HG03097 (cell line): ENCODE data around the gene ENTPD1.
"Not testable (repeated sequence)": the region's sequence is repeated elsewhere in the genome, so short reads cannot be mapped to it uniquely, and the experiment has no call there.

Experiments used
- ATAC-seq: cut with Tn5 transposase; IDR thresholded peaks from one replicate; pipeline ENCODE4 v1.9.1; 2021; ENCODE audit not compliant: unreplicated experiment, low FRiP score

Gene ENTPD1, protein sequence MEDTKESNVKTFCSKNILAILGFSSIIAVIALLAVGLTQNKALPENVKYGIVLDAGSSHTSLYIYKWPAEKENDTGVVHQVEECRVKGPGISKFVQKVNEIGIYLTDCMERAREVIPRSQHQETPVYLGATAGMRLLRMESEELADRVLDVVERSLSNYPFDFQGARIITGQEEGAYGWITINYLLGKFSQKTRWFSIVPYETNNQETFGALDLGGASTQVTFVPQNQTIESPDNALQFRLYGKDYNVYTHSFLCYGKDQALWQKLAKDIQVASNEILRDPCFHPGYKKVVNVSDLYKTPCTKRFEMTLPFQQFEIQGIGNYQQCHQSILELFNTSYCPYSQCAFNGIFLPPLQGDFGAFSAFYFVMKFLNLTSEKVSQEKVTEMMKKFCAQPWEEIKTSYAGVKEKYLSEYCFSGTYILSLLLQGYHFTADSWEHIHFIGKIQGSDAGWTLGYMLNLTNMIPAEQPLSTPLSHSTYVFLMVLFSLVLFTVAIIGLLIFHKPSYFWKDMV

DNA sequence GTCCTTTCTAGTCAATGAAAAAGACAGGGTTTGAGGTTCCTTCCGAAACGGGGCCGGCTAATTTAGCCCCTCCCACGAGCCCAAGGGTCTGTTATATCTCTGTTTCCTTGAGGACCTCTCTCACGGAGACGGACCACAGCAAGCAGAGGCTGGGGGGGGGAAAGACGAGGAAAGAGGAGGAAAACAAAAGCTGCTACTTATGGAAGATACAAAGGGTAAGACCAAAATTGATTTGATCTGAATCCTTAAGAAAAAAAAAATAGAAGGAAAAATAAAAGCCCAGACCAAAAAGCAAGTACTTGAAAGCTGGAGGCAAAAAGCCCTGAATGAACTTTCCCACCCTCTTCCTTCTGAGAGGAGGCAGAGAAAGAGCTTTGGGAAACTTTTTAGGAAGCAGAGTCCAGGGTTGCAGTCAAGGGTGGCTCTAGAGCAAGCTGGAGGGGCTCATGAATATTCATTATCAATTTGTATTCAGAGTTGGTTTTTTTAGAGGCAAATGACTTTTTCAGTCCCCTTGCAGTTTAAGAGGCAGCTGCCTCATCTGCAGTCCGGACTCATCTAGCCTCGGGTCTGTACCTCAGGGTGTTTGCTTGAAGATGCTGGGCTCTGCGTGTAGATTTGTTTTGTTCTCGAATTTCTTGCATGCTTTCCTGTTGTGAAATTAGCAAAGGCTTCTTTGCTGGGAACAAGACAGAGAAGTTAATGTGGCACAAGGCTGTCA lies at the start of gene ENTPD1:
Gene ENTPD1, plus strand, starts transcription at position 123 of the 721 bp plus-strand sequence. Its CDS starts 77 bp downstream, at position 200.
- no peak for ATAC-seq

DNA sequence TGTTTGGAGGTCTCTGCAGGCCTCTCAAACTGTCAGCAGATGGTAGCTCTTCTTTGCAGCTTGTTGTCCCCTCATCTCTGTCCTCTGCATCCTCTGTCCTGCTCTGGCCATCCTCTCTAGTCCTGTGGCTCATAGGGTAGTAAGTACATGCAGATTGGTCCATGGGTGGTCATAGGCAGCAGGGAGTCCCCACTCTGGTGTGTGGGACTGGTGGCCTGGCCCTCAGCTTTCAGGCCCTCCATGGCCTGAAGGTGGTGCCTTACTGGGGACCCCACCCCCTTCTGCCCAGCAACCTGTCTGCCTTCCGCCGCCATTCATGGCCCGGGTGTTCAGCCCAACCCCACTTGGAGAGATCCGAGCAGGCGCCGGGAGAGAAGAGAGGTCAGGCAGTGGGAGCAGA lies 49.4 kb upstream of the ENTPD1 start:
- no peak for ATAC-seq

DNA sequence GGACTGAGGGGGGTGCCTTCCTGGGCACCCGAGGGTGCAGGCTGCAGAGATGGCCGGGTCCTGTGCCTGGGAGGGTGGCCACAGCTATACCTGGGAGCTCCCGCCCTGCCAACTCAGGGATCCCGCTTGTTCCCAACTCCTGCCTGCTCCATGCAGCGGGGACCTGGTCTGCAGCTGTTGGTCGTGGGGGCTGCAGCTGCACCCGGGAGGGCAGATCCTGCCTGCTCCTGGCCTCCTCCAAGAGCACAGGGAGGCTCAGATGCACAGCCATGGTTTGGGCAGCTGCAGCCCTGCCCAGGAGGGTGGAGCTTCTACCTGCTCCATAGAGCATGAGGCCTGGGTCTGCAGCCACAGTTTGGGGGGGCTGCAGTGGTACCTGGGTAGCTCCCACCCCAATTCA lies 49.0 kb upstream of the ENTPD1 start:
- no peak for ATAC-seq

DNA sequence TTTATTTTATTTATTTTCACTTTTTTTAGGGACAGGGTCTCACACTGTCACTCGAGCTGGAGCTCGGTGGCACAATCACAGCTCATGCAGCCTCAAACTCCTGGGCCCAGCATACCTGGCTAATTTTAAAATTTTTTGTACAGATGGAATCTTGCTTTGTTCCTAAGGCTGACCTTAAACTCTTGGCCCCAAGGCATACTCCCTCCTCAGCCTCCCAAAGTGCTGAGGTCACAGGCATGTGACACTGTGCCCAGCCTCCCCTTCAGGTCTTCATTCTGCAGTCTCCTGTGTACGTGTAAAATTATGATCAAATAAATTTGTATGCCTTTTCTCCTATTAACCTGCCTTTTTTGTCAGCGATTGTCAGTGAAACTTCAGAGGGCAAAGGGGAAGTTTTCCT lies 44.5 kb upstream of the ENTPD1 start:
- ATAC-seq, result no peak

DNA sequence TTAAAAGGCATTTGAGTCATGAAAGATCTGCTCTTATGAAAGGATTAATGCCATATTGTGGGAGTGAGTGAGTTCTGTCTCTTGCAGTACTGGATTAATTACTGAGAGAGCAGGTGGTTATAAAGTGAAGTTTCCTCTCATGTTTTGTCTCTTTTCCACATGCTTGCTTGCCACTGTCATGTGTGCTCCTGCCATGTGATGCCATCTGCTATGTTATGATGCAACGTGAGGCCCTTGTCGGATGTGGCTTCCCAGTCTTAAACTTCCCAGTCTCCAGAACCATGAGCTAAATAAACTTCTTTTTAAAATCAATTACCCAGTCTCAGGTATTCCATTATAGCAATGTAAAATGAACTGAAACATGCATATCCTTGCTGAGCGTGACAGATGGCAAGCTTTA lies 39.5 kb upstream of the ENTPD1 start:
- no peak for ATAC-seq

DNA sequence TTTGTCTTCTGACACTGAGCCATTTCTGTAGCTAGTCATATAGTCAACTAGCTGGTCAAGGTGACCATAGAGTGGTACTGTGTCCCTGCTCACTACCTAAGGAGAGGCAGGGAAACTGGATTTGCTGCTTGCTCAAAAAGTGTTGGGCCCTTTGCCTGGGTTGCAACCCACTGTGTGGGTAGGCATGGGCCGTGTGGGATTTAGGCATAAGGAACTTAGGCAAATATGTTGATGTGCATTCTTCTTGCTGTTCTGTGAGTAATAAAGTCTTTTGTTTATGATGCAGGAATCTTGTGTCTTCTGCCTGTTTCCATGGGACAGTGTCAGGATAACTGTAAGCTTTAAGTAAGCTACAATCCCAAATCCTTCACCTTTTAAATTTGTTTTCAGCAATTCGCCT lies 39.1 kb upstream of the ENTPD1 start:
- ATAC-seq, result no peak

DNA sequence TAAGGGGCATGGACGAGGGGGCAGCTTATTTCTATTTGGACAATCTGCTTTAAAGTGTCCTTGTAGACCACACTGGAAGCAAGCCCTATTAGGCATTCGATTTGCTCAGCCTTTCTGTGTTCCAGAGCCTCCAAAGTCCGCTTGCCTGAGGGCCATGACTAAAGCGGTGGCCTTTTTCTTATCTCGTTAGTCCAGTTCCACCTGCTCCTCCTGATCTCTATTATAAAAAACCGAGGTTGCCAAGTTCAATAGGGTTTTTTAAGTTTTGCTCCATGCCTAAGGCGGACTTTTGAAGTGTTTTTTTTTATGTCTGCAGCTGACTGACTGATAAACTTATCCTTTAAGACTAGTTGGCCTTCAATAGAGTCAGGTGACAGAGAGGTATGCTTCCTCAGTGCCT lies 35.2 kb upstream of the ENTPD1 start:
- ATAC-seq, result not testable (repeated sequence)

DNA sequence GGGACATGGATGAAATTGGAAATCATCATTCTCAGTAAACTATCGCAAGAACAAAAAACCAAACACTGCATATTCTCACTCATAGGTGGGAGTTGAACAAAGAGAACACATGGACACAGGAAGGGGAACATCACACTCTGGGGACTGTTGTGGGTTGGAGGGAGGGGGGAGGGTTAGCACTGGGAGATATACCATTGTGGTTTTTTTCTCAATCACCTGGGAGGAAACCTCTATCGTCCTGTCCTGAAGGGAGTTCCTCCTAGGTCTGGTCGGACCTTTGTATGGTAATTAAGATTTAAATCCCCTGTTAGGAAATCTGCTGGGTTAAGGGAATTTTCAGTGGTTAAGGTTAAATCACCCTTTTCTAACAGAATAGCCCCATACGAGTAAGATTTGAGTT lies 33.5 kb upstream of the ENTPD1 start:
- not testable (repeated sequence) for ATAC-seq

DNA sequence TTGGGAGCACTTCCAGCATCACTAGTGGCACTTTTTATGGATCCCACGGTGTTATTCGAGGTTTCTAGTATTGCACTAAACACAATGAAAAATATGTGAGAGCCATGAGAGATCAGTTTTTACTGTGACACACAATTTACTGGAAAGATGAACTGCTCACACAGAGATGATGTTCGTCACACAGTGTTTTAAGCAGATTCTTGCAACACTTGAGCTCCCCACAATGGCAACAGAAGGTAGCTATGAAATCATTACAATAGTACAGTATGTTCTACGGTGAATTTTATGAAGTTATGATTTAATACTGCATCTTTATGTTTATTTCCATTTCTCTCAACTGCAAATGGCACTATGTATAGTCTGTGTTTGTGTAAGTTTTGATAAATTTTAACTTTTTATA lies 27.4 kb upstream of the ENTPD1 start:
- ATAC-seq, result no peak

DNA sequence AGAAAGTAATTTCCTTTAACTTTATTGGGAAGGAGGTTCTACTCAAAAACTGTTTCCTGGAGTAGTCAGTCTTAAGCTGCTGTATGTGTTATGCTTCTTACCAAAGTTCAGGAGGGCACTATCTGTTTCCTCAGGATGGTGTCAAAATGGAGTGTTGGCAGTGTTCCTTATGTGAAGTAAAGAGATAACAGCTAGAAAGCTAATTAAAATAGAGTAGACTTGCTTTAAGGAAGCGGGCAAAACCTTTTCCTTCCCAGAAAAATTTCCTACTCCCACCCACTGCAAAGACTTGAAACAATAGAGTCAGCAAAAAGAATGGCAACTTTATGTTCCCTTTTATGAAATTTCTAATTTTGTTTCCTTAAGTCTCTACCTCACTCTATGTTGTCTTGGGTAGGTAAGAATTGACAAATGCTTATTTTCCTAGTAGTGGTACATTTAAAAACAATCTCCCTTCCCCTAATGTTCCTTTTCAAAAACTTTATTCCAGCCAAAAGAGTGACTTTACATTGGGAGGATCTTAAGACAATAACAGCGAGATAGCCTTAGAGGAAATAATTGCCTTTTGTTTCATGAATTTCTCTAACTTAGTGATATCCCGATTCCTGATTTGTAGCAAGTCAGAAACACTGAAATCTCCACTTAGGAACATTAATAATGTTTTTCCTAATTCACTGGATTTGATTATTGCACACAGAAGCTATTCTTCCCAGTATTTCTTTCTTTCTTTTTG lies 26.5 kb upstream of the ENTPD1 start:
- ATAC-seq, result no peak

DNA sequence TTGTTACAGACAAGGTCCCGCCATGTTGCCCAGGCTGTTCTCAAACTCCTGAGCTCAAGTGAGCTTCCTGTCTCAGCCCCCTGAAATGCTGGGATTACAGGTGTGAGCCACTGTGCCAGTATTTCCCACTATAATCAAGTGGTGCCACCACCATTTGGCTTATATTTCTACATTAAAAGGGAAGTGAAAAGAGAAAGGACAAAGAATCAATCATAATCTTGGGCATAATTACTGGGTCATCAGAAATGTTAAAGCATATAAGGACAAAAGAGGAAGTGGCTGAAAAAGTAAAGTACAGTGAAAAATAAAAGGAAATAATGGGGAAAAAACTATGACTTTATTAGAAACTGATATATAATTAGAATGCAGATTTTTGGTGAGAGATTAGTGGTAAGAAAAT lies 25.7 kb upstream of the ENTPD1 start:
- no peak for ATAC-seq

DNA sequence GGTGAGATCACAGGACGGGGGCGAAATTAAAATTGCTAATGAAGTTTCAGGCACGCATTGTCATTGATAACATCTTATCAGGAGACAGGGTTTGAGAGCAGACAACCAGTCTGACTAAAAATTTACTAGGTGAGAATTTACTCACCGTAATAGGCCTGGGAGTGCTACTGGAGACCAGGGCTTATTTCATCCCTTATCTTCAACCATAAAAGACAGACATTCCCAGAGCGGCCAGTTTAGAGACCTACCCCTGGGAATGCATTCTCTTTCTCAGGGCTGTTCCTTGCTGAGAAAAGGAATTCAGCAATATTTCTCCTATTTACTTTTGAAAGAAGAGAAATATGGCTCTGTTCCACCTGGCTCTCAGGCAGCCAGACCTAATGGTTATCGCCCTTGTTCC lies 23.1 kb upstream of the ENTPD1 start:
- ATAC-seq, result not testable (repeated sequence)

DNA sequence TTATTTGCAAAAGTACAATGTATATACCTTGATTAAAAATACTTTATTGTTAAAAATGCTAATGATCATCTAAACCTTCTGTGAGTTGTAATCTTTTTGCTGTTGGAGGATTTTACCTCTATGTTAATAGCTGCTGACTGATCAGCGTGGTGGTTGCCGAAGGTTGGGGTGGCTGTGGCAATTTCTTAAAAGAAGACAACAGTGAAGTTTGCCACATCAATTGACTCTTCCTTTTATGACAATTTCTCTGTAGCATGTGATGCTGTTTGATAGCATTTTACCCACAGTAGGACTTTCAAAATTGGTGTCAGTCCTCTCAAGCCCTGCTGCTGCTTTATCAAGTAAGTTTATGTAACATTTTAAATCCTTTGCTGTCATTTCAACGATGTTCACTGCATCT lies 16.9 kb upstream of the ENTPD1 start:
- no peak for ATAC-seq

DNA sequence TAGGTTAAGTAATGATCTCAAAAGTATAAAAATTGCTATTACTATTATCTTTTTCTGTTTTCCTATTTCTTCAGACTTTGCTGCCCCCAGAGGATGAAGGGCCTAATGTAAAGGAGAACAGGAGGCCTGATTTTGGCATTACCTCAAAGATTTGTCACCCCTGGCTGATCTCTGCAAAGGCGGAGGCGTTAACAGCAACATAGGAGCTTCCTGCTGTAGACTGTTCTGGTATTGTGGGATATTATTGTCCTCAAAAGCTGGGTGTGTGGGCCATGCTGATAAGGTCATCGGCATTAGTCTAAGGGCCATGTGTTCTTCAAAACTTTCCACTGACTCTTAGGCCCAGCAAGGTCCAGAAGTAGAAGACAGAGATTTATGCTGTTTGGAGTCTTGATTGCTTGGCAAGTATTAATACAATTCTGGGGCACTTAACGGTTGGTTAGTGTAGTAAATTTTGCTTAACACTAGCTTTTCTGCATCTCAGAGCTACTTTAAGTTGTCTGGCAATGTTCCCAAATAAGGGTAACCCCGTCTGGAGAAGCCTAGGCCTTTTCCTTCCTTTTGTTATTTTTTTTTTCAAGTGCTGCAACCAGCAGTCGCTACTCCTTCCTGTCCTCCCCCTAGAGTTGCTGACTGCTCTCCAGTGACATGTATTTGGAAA lies 14.0 kb upstream of the ENTPD1 start:
- no peak for ATAC-seq

DNA sequence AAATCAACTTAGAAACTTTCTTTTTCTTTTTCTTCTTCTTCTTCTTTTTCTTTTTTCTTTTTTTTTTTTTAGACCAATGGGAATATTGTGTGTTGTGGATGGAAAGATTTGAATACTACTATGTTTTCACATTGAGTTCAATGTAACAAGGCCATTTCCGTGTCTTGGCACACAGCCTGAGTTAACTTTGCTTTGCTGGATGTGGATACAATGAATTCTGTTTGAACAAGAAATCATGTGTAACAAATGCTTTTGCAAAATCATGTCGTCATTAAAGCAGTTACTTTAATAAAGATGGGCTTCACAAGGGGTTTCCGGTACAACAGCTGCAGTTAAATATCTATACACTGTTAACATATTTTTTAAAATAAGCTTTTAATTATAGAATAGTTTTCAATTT lies 13.5 kb upstream of the ENTPD1 start:
- no peak for ATAC-seq

DNA sequence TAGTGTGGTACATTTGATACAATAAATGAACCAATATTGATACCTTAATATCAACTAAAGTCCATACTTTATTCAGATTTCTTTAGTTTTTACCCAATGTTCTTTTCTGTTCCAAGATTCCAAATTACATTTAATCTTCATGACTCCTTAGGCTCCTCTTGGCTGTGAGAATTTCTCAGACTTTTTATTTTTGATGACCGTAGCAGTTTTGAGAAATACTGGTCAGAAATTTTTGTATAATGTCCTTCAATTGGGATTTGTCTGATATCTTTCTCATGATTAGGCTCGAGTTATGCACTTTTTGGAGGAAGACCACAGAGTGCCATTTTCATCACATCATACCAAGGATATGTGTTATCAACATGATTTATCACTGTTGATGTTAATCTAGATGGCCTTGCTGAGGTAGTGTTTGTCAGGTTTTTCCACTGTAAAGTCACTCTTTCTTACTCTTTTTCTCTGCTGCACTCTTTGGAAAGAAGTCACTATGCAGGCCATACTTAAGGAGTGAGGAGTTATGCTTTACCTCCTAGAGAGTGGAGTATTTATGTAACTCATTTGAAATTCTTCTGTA lies 12.9 kb upstream of the ENTPD1 start:
- no peak for ATAC-seq

DNA sequence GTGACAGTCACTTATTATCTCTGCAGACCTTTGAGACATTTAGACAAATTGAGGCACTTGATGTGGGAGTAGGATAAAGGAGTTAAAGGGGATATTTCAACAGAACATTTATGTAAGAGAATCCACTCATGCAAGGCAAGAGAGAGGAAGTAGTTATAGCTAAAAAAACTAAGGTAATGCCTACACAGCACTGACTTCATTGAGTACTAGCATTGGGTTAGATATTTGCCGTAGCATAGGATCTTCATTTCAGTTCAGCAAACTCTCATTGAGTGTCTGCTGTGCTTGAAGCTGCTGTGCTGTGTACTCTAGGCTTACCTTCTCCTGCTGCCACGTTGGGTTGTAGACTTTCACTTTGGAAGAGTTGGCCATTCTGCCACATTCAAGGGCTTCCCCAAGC lies 10.5 kb upstream of the ENTPD1 start:
- no peak for ATAC-seq

DNA sequence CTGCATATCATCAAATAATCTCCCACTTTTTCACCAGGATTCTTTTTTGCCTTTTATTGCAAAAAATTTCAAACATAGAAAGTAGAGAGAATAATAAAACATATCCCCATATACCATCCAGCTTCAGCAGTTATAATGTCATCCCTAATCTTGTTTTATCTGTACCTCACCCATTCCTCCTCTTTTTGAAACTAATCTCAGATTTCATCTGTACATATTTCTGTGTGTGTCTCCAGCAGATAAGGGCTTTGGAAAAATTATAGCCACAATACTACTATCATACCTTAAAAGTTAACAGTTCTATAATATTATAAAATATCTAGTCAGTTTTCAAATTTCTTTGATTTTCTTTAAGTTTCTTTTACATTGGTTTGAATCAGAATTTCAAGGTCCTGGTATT lies 7.6 kb upstream of the ENTPD1 start:
- ATAC-seq, result no peak

DNA sequence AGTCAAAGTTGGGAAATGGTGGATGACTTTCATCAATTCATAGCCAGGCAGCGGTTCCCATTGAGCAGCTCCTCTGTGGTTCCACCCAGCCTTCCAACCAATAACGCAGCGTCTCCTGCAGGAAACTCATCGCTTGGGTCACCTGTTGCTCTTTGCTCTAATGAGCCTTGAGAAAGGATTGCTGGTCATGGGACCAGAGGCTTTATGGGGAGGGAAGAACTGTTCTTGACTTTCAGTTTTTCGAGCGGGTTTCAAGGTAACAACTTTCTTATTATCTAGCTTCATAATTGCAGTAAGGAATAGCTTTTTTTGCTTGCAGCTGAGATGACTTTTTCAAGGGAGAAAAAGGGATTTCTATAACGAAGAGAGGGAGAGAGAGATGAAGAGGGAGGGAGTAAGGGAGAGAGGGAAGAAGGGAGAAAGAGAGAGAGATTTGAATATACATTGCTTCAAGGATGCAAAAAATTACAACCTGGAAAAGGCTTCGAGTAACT lies 405 bp upstream of the ENTPD1 start:
- no peak for ATAC-seq
